HCT116 (cell line): ENCODE data around the gene APOA5.

Experiments
- EGR1 ChIP-seq: IDR thresholded peaks from 2 replicates; pipeline ENCODE4 v1.6.1; 2012; ENCODE audit warnings: low read depth
- EZH2 ChIP-seq: fragments of 200-600 bp; sonication (generic); IDR thresholded peaks from 2 replicates; pipeline ENCODE4 v1.6.1; 2017; ENCODE audit warnings: antibody characterized with exemption, mixed run types
- EZH2phosphoT487 ChIP-seq: fragments of 200-600 bp; IDR thresholded peaks from 2 replicates; pipeline ENCODE4 v1.6.1; 2018; ENCODE audit warnings: antibody characterized with exemption, borderline replicate concordance
- POLR2A ChIP-seq: IDR thresholded peaks from 2 replicates; pipeline ENCODE4 v1.7.0; 2011; ENCODE audit warnings: borderline replicate concordance; ENCODE audit not compliant: insufficient read depth, insufficient read length; ENCODE audit errors: extremely low read depth
- YY1 ChIP-seq: IDR thresholded peaks from 2 replicates; pipeline ENCODE4 v1.6.1; 2011; ENCODE audit warnings: low read length, low read depth, moderate library complexity, mild to moderate bottlenecking; ENCODE audit not compliant: insufficient replicate concordance; ENCODE audit errors: extremely low read depth
- TF ChIP-seq, protein P1 (sequence below), 3 experiments: fragments of 200-600 bp in 1 of 3; sonication (generic) in 1 of 3; IDR thresholded peaks in 2 of 3; conservative IDR thresholded peaks in 1 of 3; 2 replicates each; pipeline ENCODE4 v1.5.1; 2012 to 2017; ENCODE audit warnings: low read depth in 2 of 3, low read length in 2 of 3, antibody characterized with exemption in 1 of 3, borderline replicate concordance in 1 of 3, control low read depth in 1 of 3, mild to moderate bottlenecking in 1 of 3, mixed read lengths in 1 of 3, mixed run types in 1 of 3, moderate library complexity in 1 of 3; ENCODE audit not compliant: insufficient read depth in 1 of 3
- TF ChIP-seq, protein P2 (sequence below): IDR thresholded peaks from 2 replicates; pipeline ENCODE4 v1.6.1; 2011; ENCODE audit warnings: mild to moderate bottlenecking, low read length, moderate library complexity; ENCODE audit not compliant: insufficient replicate concordance; ENCODE audit errors: extremely low read depth
- TF ChIP-seq, protein P3 (sequence below): IDR thresholded peaks from 2 replicates; pipeline ENCODE4 v1.6.1; 2012

DNA sequence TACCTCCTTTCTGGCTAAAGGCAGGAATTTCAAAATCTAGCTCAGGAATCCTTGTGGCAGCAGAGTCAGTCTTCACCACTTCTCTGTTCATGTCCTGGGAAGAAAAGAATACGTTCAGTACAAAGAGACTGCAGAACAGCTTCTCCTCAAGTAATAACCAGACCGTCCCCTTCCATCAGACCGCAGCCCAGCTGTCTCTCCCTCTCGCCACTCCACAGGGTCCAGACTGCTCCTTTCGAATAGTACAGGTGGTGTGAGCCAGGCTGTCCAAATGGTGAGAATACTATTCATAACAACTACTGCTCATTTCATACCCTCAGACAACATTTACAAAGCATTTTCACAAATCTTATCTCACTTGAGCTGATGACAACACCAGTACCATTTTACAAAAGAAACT, 4.7 kb downstream of the APOA5 start:
- TF ChIP-seq EZH2phosphoT487, result no peak
- TF ChIP-seq, protein P1, sequence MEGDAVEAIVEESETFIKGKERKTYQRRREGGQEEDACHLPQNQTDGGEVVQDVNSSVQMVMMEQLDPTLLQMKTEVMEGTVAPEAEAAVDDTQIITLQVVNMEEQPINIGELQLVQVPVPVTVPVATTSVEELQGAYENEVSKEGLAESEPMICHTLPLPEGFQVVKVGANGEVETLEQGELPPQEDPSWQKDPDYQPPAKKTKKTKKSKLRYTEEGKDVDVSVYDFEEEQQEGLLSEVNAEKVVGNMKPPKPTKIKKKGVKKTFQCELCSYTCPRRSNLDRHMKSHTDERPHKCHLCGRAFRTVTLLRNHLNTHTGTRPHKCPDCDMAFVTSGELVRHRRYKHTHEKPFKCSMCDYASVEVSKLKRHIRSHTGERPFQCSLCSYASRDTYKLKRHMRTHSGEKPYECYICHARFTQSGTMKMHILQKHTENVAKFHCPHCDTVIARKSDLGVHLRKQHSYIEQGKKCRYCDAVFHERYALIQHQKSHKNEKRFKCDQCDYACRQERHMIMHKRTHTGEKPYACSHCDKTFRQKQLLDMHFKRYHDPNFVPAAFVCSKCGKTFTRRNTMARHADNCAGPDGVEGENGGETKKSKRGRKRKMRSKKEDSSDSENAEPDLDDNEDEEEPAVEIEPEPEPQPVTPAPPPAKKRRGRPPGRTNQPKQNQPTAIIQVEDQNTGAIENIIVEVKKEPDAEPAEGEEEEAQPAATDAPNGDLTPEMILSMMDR (IDR thresholded peaks at IDR 0.05 in 2 of 3, conservative IDR thresholded peaks at IDR 0.05 in 1 of 3; ENCODE audit: borderline replicate concordance in 1 of 3, insufficient read depth in 1 of 3, low read depth in 2 of 3, low read length in 2 of 3), result no peak
- TF ChIP-seq, protein P2, sequence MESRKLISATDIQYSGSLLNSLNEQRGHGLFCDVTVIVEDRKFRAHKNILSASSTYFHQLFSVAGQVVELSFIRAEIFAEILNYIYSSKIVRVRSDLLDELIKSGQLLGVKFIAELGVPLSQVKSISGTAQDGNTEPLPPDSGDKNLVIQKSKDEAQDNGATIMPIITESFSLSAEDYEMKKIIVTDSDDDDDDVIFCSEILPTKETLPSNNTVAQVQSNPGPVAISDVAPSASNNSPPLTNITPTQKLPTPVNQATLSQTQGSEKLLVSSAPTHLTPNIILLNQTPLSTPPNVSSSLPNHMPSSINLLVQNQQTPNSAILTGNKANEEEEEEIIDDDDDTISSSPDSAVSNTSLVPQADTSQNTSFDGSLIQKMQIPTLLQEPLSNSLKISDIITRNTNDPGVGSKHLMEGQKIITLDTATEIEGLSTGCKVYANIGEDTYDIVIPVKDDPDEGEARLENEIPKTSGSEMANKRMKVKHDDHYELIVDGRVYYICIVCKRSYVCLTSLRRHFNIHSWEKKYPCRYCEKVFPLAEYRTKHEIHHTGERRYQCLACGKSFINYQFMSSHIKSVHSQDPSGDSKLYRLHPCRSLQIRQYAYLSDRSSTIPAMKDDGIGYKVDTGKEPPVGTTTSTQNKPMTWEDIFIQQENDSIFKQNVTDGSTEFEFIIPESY, result no peak
- TF ChIP-seq POLR2A, result no peak
- no peak for TF ChIP-seq EGR1
- TF ChIP-seq EZH2, result no peak
- TF ChIP-seq, protein P3, sequence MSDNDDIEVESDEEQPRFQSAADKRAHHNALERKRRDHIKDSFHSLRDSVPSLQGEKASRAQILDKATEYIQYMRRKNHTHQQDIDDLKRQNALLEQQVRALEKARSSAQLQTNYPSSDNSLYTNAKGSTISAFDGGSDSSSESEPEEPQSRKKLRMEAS, result no peak
- no peak for TF ChIP-seq YY1
